ENCODE results near the gene AFAP1.

The AFAP1 gene

GRCh38 chr4:7753931-7754465 lies 185.7 kb downstream of the AFAP1 start:
- H3K9me3 ChIP-seq (ENCODE audit: control insufficient read depth, insufficient read depth, low read depth, low read length), result no peaks in the 10 kb centered on the region
- no peaks in the 10 kb centered on the region; the same call in 1 of the 2 replicates for H3K4me1 ChIP-seq (ENCODE audit: control insufficient read depth, insufficient read depth, low read length)
- CTCF ChIA-PET, result no interaction called here
- H3K4me3 ChIP-seq (ENCODE audit: low read depth, low read length), result no peak overlapping the region
- no peak overlapping the region for H3K27ac ChIP-seq (ENCODE audit: extremely low read depth, low read depth, low read length)
- H3K36me3 ChIP-seq (ENCODE audit: control insufficient read depth in 2 of 2, insufficient read depth in 1 of 2, low read length in 2 of 2), result no peaks in the 10 kb centered on the region
- TF ChIP-seq ZNF146 (tag by site-specific recombination; IDR thresholded peaks at IDR 0.05), result no peak
- POLR2A ChIA-PET, result no interaction called here

- Histone ChIP-seq H3K9me3 (ENCODE audit: control insufficient read depth, insufficient read depth, low read depth, low read length) (no peaks in the 10 kb centered on the region), H3K4me3 (ENCODE audit: low read depth, low read length) (no peak overlapping the region), H3K27ac (ENCODE audit: extremely low read depth, low read depth, low read length) (no peak overlapping the region), H3K36me3 (ENCODE audit: control insufficient read depth in 2 of 2, insufficient read depth in 1 of 2, low read length in 2 of 2) (no peaks in the 10 kb centered on the region), H3K4me1 (ENCODE audit: control insufficient read depth, insufficient read depth, low read length) (no peaks in the 10 kb centered on the region; the same call in 1 of the 2 replicates)
- CTCF ChIA-PET, result interaction anchor here (0.7 kb wide), 1 partner anchor 19 kb away, joined by 3 read pairs; no protein-coding TSS in a partner anchor
- no peak for TF ChIP-seq KLF8 (tag by site-specific recombination; IDR thresholded peaks at IDR 0.05)
- POLR2A ChIA-PET, result no interaction called here
These were observed 186.4 kb downstream of the AFAP1 start for GRCh38 chr4:7753271-7753670.

- POLR2A ChIA-PET, result no interaction called here
- TF ChIP-seq ZNF148 (tag by site-specific recombination; IDR thresholded peaks at IDR 0.05; ENCODE audit: borderline replicate concordance) (no peak), ZBTB10 (tag by site-specific recombination; IDR thresholded peaks at IDR 0.05) (no peak), MZF1 (tag by site-specific recombination; IDR thresholded peaks at IDR 0.05; ENCODE audit: borderline replicate concordance) (no peak), ZNF280C (tag by site-specific recombination; IDR thresholded peaks at IDR 0.05) (no peak), ZNF211 (tag by site-specific recombination; IDR thresholded peaks at IDR 0.05; ENCODE audit: low read depth) (no peak), ZNF138 (tag by site-specific recombination; IDR thresholded peaks at IDR 0.05; ENCODE audit: borderline replicate concordance) (no peak)
- Histone ChIP-seq H3K27ac (ENCODE audit: extremely low read depth, low read depth, low read length) (no peak overlapping the region), H3K4me3 (ENCODE audit: low read depth, low read length) (no peak overlapping the region), H3K4me1 (ENCODE audit: control insufficient read depth, insufficient read depth, low read length) (no peaks in the 10 kb centered on the region), H3K36me3 (ENCODE audit: control insufficient read depth in 2 of 2, insufficient read depth in 1 of 2, low read length in 2 of 2) (no peaks in the 10 kb centered on the region), H3K9me3 (ENCODE audit: control insufficient read depth, insufficient read depth, low read depth, low read length) (no peaks in the 10 kb centered on the region)
- CTCF ChIA-PET, result interaction anchor here (0.7 kb wide), 1 partner anchor 18 kb away, joined by 3 read pairs; no protein-coding TSS in a partner anchor
These were observed 187.0 kb downstream of the AFAP1 start for GRCh38 chr4:7752649-7753048.

- TF ChIP-seq ZNF423 (tag by site-specific recombination; IDR thresholded peaks at IDR 0.05) (no peak), ZNF184 (tag by site-specific recombination; IDR thresholded peaks at IDR 0.05) (no peak), ZNF571 (tag by site-specific recombination; IDR thresholded peaks at IDR 0.05) (no peak), ZNF549 (tag by site-specific recombination; IDR thresholded peaks at IDR 0.05) (no peak), ZNF157 (tag by site-specific recombination; IDR thresholded peaks at IDR 0.05) (peak; percentile 97), GLIS2 (tag by site-specific recombination; IDR thresholded peaks at IDR 0.05) (no peak), ZNF777 (tag by site-specific recombination; IDR thresholded peaks at IDR 0.05; ENCODE audit: borderline replicate concordance) (no peak)
- CTCF ChIA-PET, result interaction anchor here (0.7 to 1.4 kb wide), 3 partner anchors 9 to 93 kb away, joined by 3 to 7 read pairs (median 3); no protein-coding TSS in a partner anchor
- no peak overlapping the region for H3K4me3 ChIP-seq (ENCODE audit: low read depth, low read length)
- H3K36me3 ChIP-seq (ENCODE audit: control insufficient read depth in 2 of 2, insufficient read depth in 1 of 2, low read length in 2 of 2), result no peaks in the 10 kb centered on the region
- no peaks in the 10 kb centered on the region for H3K4me1 ChIP-seq (ENCODE audit: control insufficient read depth, insufficient read depth, low read length)
- no peaks in the 10 kb centered on the region for H3K9me3 ChIP-seq (ENCODE audit: control insufficient read depth, insufficient read depth, low read depth, low read length)
- H3K27ac ChIP-seq (ENCODE audit: extremely low read depth, low read depth, low read length), result no peak overlapping the region
- POLR2A ChIA-PET, result no interaction called here
These were observed 188.7 kb downstream of the AFAP1 start for GRCh38 chr4:7750972-7751371.
